Small intestine (tissue), 7 donors: ENCODE measurements around the gene LIPH. TPM values are rescaled to one million over a fixed set of nuclear protein-coding genes. Genes with fewer than 3 reads are reported as not detected.
"Not testable (repeated sequence)": the region's sequence is repeated elsewhere in the genome, so short reads cannot be mapped to it uniquely, and the experiment has no call there.

Experiments
- DNase-seq, 2 donors: peaks; one replicate each; pipeline versions ENCODE4 v3.0.0 to v3.0.0-alpha.2; 2013
- FAIRE-seq: peaks from 2 replicates; lab custom pipeline; 2012; peaks lifted over from hg19 to GRCh38; lab: Jason Lieb, UNC
- H3K27ac ChIP-seq, 3 donors: one replicate each; pipeline ENCODE4 v1.5.1; 2013; ENCODE audit warnings: low read length in 2 of 3, mild to moderate bottlenecking in 2 of 3, control low read depth in 1 of 3, inconsistent platforms in 1 of 3, low read depth in 1 of 3, moderate library complexity in 1 of 3
- H3K27me3 ChIP-seq, 3 donors: one replicate each; pipeline ENCODE4 v1.6.1; 2013; ENCODE audit warnings: low read length in 3 of 3, inconsistent platforms in 1 of 3; ENCODE audit not compliant: control insufficient read depth in 3 of 3, insufficient read depth in 3 of 3
- H3K36me3 ChIP-seq, 3 donors: one replicate each; pipeline ENCODE4 v1.6.1; 2013; ENCODE audit warnings: low read length in 3 of 3, inconsistent platforms in 1 of 3, low read depth in 1 of 3, mild to moderate bottlenecking in 1 of 3, moderate library complexity in 1 of 3; ENCODE audit not compliant: control insufficient read depth in 3 of 3, insufficient read depth in 2 of 3
- H3K4me1 ChIP-seq, 3 donors: one replicate each; pipeline ENCODE4 v1.6.1; 2013; ENCODE audit warnings: low read length in 2 of 3, inconsistent platforms in 1 of 3, low read depth in 1 of 3, mild to moderate bottlenecking in 1 of 3, moderate library complexity in 1 of 3; ENCODE audit not compliant: control insufficient read depth in 3 of 3, insufficient read depth in 2 of 3
- H3K4me3 ChIP-seq, 3 donors: one replicate each; pipeline ENCODE4 v1.5.1; 2013; ENCODE audit warnings: low read length in 3 of 3, control low read depth in 1 of 3, inconsistent platforms in 1 of 3, low read depth in 1 of 3, mild to moderate bottlenecking in 1 of 3, moderate library complexity in 1 of 3
- H3K9me3 ChIP-seq, 2 donors: one replicate each; pipeline ENCODE4 v1.6.1; 2013; ENCODE audit warnings: low read depth in 1 of 2, low read length in 1 of 2; ENCODE audit not compliant: control insufficient read depth in 2 of 2, insufficient read depth in 1 of 2
- WGBS, 3 donors: extraction: QIAGEN DNeasy Blood & Tissue Kit; methylation state at CpG; one replicate each; pipeline ENCODE4 v1.1.7; 2013; 5-methylcytosine and 5-hydroxymethylcytosine counted together
- polyA plus RNA-seq, 4 donors: library from polyadenylated mRNA; stranded (reverse) in 3 of 4; unstranded in 1 of 4; fragments of 200-250 nt in 3 of 4; fragments of 120-200 nt in 1 of 4; gene quantifications; one replicate each; pipeline versions ENCODE4 v1.2.1 to v1.2.3, GENCODE V29; 2013
- donor health status: healthy with polysubstance abuse.
- donor health status: control.
- donor health status: control.
- donor health status: Bipolar disorder and iron deficiency.
- donor health status: healthy.

Gene LIPH
- polyA plus RNA-seq, 4 donors = 5.0 to 10.4 (median 8.4) TPM

DNA sequence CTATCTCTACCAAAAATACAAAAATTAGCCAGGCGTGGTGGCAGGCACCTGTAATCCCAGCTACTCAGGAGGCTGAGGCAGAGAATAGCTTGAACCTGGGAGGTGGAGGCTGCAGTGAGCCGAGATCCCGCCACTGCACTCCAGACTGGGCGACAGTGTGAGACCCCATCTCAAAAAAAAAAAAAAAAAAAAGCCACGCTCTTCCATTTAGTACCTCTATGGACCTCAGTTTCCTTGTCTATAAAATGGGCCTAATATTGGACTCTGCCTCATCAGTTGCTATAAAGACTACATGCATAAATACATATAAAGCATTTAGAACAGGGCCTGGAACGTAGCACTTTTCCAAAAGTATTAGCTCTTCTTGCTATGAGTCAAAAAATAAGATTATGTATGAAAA is 77.5 kb downstream of the LIPH start:
- DNase-seq, H3K27ac ChIP-seq, FAIRE-seq, H3K4me3 ChIP-seq, H3K27me3 ChIP-seq, H3K9me3 ChIP-seq, H3K4me1 ChIP-seq: not testable (repeated sequence)
- WGBS, 3 donors = 96% methylated on average over 6 of the region's 6 CpGs
- H3K36me3 ChIP-seq = peaks cover 3 to 37% (median 12%) of the 10 kb centered on the region in 3 donors

DNA sequence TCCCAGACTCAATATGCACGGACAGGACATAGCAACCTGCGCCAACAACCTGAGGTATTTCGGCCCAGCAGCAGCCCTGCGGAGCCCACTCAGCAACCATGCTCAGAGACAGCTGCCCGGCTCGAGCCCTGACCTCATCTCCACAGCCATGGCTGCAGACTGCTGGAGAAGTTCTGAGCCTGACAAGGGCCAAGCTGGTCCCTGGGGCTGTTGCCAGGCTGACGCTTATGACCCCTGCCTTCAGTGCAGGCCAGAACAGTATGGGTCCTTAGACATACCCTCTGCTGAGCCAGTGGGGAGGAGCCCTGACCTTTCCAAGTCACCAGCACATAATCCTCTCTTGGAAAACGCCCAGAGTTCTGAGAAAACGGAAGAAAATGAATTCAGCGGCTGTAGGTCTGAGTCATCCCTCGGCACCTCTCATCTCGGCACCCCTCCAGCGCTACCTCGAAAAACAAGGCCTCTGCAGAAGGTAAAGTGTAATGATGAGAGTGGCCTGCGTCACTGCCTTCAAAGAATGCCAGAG is 79.0 kb downstream of the LIPH start:
- FAIRE-seq = no peak

DNA sequence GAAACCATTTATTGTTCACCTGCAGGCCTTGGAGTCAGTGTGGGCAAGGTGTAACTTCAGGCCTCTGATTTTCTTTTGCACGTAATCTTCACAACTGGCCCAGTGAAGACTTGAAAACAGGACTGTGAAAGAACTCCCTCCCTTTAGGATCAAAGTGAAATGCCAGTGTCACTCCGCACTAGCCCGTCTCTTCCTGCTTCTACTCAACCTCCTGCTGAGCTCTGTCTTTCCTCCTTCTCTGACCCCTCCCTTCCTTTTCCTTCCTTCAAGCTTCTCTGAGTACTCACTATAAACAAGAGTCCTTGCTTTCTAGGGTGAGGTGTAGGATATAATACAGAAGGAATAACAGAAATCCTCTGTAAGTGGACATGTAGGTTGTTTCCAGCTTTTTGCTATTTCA is 82.1 kb downstream of the LIPH start:
- 77 to 95% (median 89%) methylated on average over 3 of the region's 3 CpGs for WGBS, 3 donors
- peaks cover 12 to 57% (median 25%) of the 10 kb centered on the region in 3 donors for H3K36me3 ChIP-seq
- DNase-seq = no peak
- no peaks in the 10 kb centered on the region for H3K9me3 ChIP-seq
- no peak overlapping the region for H3K27ac ChIP-seq
- no peaks in the 10 kb centered on the region for H3K4me1 ChIP-seq
- H3K27me3 ChIP-seq = no peaks in the 10 kb centered on the region
- no peak overlapping the region for H3K4me3 ChIP-seq
- no peak for FAIRE-seq

More for the DNA sequence above, 79.0 kb downstream of the LIPH start:
- peaks cover 0 to 2% (median 0%) of the 10 kb centered on the region in 3 donors for H3K4me1 ChIP-seq
- no peak for DNase-seq
- H3K27ac ChIP-seq = no peak overlapping the region
- no peaks in the 10 kb centered on the region for H3K9me3 ChIP-seq
- WGBS, 3 donors = 90 to 92% (median 92%) methylated on average over 15 of the region's 15 CpGs
- no peaks in the 10 kb centered on the region for H3K27me3 ChIP-seq
- peaks cover 3 to 36% (median 18%) of the 10 kb centered on the region in 3 donors for H3K36me3 ChIP-seq
- no peak overlapping the region for H3K4me3 ChIP-seq

DNA sequence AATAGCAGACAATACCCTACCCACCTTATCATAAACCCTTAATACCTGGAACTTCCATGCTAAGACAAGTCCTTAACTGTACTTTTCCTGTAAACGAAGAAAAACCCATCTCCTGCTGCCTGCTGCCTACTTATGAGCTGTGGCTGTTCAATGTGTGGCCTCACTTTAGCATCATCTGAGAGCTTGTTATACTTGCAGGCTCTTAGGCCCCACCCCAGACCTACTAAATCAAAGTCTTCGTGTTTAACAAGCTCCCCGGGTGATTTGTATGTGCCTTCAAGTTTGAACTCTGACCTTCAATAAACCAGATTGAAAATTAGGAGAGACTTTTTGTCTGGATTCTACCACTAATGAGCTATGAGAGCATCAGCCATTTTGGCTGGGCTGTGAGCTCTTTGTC is 82.8 kb downstream of the LIPH start:
- 28 to 58% (median 34%) methylated on average over 3 of the region's 3 CpGs for WGBS, 3 donors
- Histone ChIP-seq H3K9me3 (no peaks in the 10 kb centered on the region), H3K4me1 (no peaks in the 10 kb centered on the region), H3K36me3 (peaks cover 13 to 57% (median 25%) of the 10 kb centered on the region in 3 donors), H3K27me3 (no peaks in the 10 kb centered on the region), H3K27ac (no peak overlapping the region), H3K4me3 (no peak overlapping the region)
- FAIRE-seq = no peak
- DNase-seq = no peak

DNA sequence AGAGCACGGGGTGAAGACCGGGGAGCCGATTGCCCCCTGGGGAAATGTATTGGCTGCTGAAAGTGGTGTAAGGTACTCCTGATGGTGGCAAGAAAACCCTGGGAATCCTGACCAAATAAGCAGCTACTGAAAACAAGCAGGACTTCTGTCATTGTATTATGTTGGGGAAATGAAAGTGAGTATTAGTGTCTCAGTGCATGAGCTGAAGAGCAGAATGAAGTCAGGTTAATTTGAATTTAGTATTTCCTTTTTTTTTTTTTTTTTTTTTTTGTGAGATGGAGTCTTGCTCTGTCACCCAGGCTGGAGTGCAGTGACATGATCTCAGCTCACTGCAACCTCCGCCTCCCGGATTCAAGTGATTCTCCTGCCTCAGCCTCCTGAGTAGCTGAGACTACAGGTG is 86.3 kb downstream of the LIPH start:
- H3K27ac ChIP-seq, FAIRE-seq, DNase-seq, H3K27me3 ChIP-seq, H3K4me3 ChIP-seq, H3K4me1 ChIP-seq, H3K9me3 ChIP-seq: not testable (repeated sequence)
- H3K36me3 ChIP-seq = peaks cover 11 to 59% (median 21%) of the 10 kb centered on the region in 3 donors
- WGBS, 3 donors = 90 to 94% (median 93%) methylated on average over 5 of the region's 5 CpGs

DNA sequence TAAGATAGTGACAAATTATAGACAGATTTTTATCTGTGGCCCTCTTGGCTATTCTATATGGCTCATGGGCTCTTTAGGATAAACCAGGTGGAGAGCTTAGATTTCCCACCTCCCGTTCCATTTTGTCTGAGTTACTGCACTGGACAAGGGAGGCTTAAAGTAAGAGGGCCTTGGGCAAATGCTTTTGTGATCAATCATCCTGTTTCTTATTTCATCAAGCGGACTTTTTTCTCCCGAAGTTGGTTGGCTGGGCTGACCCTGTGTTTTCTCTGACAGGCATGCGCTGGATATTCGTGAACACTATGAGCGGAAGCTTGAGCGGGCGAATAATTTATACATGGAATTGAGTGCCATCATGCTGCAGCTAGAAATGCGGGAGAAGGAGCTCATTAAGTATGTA is 86.9 kb downstream of the LIPH start:
- H3K36me3 ChIP-seq = peaks cover 11 to 59% (median 21%) of the 10 kb centered on the region in 3 donors

DNA sequence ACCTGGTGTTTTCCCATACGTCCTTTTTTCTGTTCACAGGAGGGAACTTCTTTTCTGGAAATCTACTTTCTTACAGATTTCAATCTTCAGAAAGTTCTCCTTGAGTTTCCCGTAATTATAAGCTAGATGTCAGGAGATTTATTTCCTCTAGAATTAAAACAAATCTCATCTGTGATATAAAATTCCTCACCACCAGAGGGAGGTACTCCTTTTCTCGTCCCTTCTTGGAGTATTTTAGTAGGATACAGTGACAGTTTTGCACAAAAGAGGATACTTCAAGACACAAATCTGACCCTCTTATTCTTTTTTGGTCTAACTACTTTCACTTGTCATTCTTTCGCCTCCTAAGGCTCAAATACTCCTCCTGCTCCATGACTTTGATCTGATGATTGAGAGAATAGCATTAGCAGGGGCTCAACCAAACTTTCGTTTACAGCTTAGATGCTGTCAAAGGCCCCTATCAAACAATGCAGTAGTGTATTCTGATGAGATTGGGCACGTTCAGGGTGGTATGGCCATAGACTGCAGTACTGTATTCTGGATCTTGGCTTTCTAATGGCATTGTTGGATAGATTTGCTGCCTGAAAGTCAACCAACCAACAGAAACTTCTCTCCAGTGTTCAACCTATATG is 91.6 kb downstream of the LIPH start:
- Histone ChIP-seq H3K27me3 (no peaks in the 10 kb centered on the region), H3K27ac (no peak overlapping the region), H3K4me3 (no peak overlapping the region), H3K36me3 (peaks cover 5 to 57% (median 13%) of the 10 kb centered on the region in 3 donors), H3K9me3 (no peaks in the 10 kb centered on the region), H3K4me1 (no peaks in the 10 kb centered on the region)
- DNase-seq = peak; percentile 16 to 35
- FAIRE-seq = no peak
- WGBS, 3 donors = 64 to 75% (median 70%) methylated on average over 6 of the region's 6 CpGs

More for the DNA sequence above, 86.9 kb downstream of the LIPH start:
- no peaks in the 10 kb centered on the region for H3K9me3 ChIP-seq
- no peaks in the 10 kb centered on the region for H3K4me1 ChIP-seq
- H3K27me3 ChIP-seq = no peaks in the 10 kb centered on the region
- FAIRE-seq (no peak), DNase-seq (no peak)
- H3K27ac ChIP-seq = no peak overlapping the region
- 90 to 96% (median 95%) methylated on average over 9 of the region's 9 CpGs for WGBS, 3 donors
- H3K4me3 ChIP-seq = no peak overlapping the region

DNA sequence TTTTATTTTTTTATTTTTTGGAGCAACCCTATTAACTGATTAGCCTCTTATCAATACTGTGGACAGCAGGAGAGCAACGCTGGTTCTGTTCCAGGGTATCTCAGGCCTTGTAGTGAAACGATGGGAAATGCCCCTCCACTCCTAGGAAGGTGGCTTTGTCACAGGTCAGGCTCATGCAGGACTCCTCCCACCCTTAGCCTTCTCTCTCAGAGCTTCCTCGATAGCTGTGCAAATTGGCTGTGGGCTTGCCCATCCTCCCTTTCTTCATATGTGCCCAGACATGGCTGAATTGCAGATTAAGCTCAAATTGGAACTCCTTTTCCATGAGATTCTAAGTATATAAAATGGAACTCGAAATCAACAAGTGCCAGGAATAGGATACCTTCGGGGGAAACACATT is 92.1 kb downstream of the LIPH start:
- Histone ChIP-seq H3K27me3 (no peaks in the 10 kb centered on the region), H3K4me1 (no peaks in the 10 kb centered on the region), H3K4me3 (no peak overlapping the region), H3K36me3 (peaks cover 2 to 53% (median 10%) of the 10 kb centered on the region in 3 donors), H3K9me3 (no peaks in the 10 kb centered on the region), H3K27ac (no peak overlapping the region)
- DNase-seq = no peak
- 78 to 83% (median 79%) methylated on average over 5 of the region's 5 CpGs for WGBS, 3 donors
- no peak for FAIRE-seq
